ENCODE measurements around the gene SPCS1.

SPCS1 gene

GRCh38 chr3:52743152-52743551, 37.2 kb downstream of the SPCS1 start:
- Histone ChIP-seq H3K9me3 (ENCODE audit: control insufficient read depth, low read depth, low read length) (no peaks in the 10 kb centered on the region), H3K36me3 (ENCODE audit: control insufficient read depth, low read depth, low read length) (peaks cover 72% of the 10 kb centered on the region), H3K9ac (ENCODE audit: low read length) (no peak overlapping the region), H3K27me3 (ENCODE audit: control insufficient read depth, insufficient read depth, low read length) (no peaks in the 10 kb centered on the region), H3K4me1 (ENCODE audit: control insufficient read depth, low read depth, low read length) (no peaks in the 10 kb centered on the region), H3K27ac (ENCODE audit: low read length) (no peak overlapping the region), H3K4me3 (ENCODE audit: low read length) (no peak overlapping the region)

GRCh38 chr3:52743721-52744120, 37.8 kb downstream of the SPCS1 start:
- Histone ChIP-seq H3K27ac (ENCODE audit: low read length) (no peak overlapping the region), H3K36me3 (ENCODE audit: control insufficient read depth, low read depth, low read length) (peaks cover 78% of the 10 kb centered on the region), H3K9ac (ENCODE audit: low read length) (no peak overlapping the region), H3K9me3 (ENCODE audit: control insufficient read depth, low read depth, low read length) (no peaks in the 10 kb centered on the region), H3K4me1 (ENCODE audit: control insufficient read depth, low read depth, low read length) (no peaks in the 10 kb centered on the region), H3K27me3 (ENCODE audit: control insufficient read depth, insufficient read depth, low read length) (no peaks in the 10 kb centered on the region), H3K4me3 (ENCODE audit: low read length) (no peak overlapping the region)

- Histone ChIP-seq H3K4me1 (ENCODE audit: control insufficient read depth, low read depth, low read length) (no peaks in the 10 kb centered on the region), H3K4me3 (ENCODE audit: low read length) (no peak overlapping the region), H3K9me3 (ENCODE audit: control insufficient read depth, low read depth, low read length) (no peaks in the 10 kb centered on the region), H3K9ac (ENCODE audit: low read length) (no peak overlapping the region), H3K27me3 (ENCODE audit: control insufficient read depth, insufficient read depth, low read length) (no peaks in the 10 kb centered on the region), H3K36me3 (ENCODE audit: control insufficient read depth, low read depth, low read length) (peaks cover 45% of the 10 kb centered on the region), H3K27ac (ENCODE audit: low read length) (no peak overlapping the region)
These were observed 46.2 kb downstream of the SPCS1 start for GRCh38 chr3:52752045-52752660.

- Histone ChIP-seq H3K9ac (ENCODE audit: low read length) (no peak overlapping the region), H3K27me3 (ENCODE audit: control insufficient read depth, insufficient read depth, low read length) (no peaks in the 10 kb centered on the region), H3K4me3 (ENCODE audit: low read length) (no peak overlapping the region), H3K36me3 (ENCODE audit: control insufficient read depth, low read depth, low read length) (peaks cover 39% of the 10 kb centered on the region), H3K27ac (ENCODE audit: low read length) (no peak overlapping the region), H3K9me3 (ENCODE audit: control insufficient read depth, low read depth, low read length) (no peaks in the 10 kb centered on the region), H3K4me1 (ENCODE audit: control insufficient read depth, low read depth, low read length) (no peaks in the 10 kb centered on the region)
These were observed 48.5 kb downstream of the SPCS1 start for GRCh38 chr3:52754373-52754772.

- Histone ChIP-seq H3K4me1 (ENCODE audit: control insufficient read depth, low read depth, low read length) (no peaks in the 10 kb centered on the region), H3K27ac (ENCODE audit: low read length) (no peak overlapping the region), H3K9me3 (ENCODE audit: control insufficient read depth, low read depth, low read length) (no peaks in the 10 kb centered on the region), H3K27me3 (ENCODE audit: control insufficient read depth, insufficient read depth, low read length) (no peaks in the 10 kb centered on the region), H3K36me3 (ENCODE audit: control insufficient read depth, low read depth, low read length) (peaks cover 39% of the 10 kb centered on the region), H3K9ac (ENCODE audit: low read length) (no peak overlapping the region), H3K4me3 (ENCODE audit: low read length) (no peak overlapping the region)
These were observed 50.2 kb downstream of the SPCS1 start for GRCh38 chr3:52756141-52756540.
